Loucy (cell line): ENCODE results near the gene FLYWCH2.
"Not testable (repeated sequence)": the region's sequence is repeated elsewhere in the genome, so short reads cannot be mapped to it uniquely, and the experiment has no call there.

Experiments used
- H2AFZ ChIP-seq: fragments of 200-600 bp; sonication (generic); 2 replicates; pipeline ENCODE4 v1.6.0; 2016; ENCODE audit warnings: antibody characterized with exemption, mild to moderate bottlenecking, low read length, moderate library complexity
- H3F3A ChIP-seq: fragments of 200-600 bp; 2 replicates; pipeline ENCODE4 v1.6.0; 2016; ENCODE audit warnings: antibody characterized with exemption, low read depth, mild to moderate bottlenecking
- H3K27me3 ChIP-seq: fragments of 200-600 bp; sonication (generic); 2 replicates; pipeline ENCODE4 v1.6.1; 2014; ENCODE audit warnings: low read length, mild to moderate bottlenecking; ENCODE audit not compliant: insufficient read depth, poor library complexity, severe bottlenecking
- H3K36me3 ChIP-seq: fragments of 200-600 bp; sonication (generic); 2 replicates; pipeline ENCODE4 v1.6.1; 2016; ENCODE audit warnings: low read length; ENCODE audit not compliant: insufficient read depth
- H3K4me1 ChIP-seq: fragments of 200-600 bp; sonication (generic); 2 replicates; pipeline ENCODE4 v1.5.1; 2014; ENCODE audit warnings: low read length, mild to moderate bottlenecking; ENCODE audit not compliant: insufficient read depth, poor library complexity, severe bottlenecking
- H3K4me2 ChIP-seq: fragments of 200-600 bp; sonication (generic); 2 replicates; pipeline ENCODE4 v1.6.0; 2014; ENCODE audit warnings: antibody characterized with exemption, low read length, low read depth, mild to moderate bottlenecking; ENCODE audit not compliant: poor library complexity, severe bottlenecking
- H3K4me3 ChIP-seq: fragments of 200-600 bp; sonication (generic); 2 replicates; pipeline ENCODE4 v1.5.1; 2014; ENCODE audit warnings: low read length, mild to moderate bottlenecking, mixed read lengths; ENCODE audit not compliant: poor library complexity, severe bottlenecking
- H3K79me2 ChIP-seq: fragments of 200-600 bp; sonication (generic); 2 replicates; pipeline ENCODE4 v1.6.1; 2014; ENCODE audit warnings: low read length; ENCODE audit not compliant: insufficient read depth
- H3K9ac ChIP-seq: fragments of 200-600 bp; sonication (generic); 2 replicates; pipeline ENCODE4 v1.6.0; 2014; ENCODE audit warnings: mild to moderate bottlenecking, low read depth, low read length, moderate library complexity; ENCODE audit not compliant: poor library complexity, severe bottlenecking
- H3K9me2 ChIP-seq: fragments of 200-600 bp; sonication (generic); replicated peaks from 2 replicates; pipeline ENCODE4 v1.6.1; 2016; ENCODE audit warnings: low read depth, low read length, mixed read lengths
- H3K9me3 ChIP-seq: fragments of 200-600 bp; sonication (generic); 2 replicates; pipeline ENCODE4 v1.6.1; 2014; ENCODE audit warnings: mild to moderate bottlenecking, antibody characterized with exemption, low read length, low read depth; ENCODE audit not compliant: insufficient read depth
- H4K20me1 ChIP-seq: fragments of 200-600 bp; sonication (generic); 2 replicates; pipeline ENCODE4 v1.6.0; 2014; ENCODE audit warnings: antibody characterized with exemption, low read length, mild to moderate bottlenecking; ENCODE audit not compliant: insufficient read depth, poor library complexity, severe bottlenecking
- CTCF ChIP-seq: fragments of 200-600 bp; sonication (generic); conservative IDR thresholded peaks from 2 replicates; pipeline ENCODE4 v1.5.1; 2014; ENCODE audit warnings: mild to moderate bottlenecking, antibody characterized with exemption, low read length
- EZH2phosphoT487 ChIP-seq: fragments of 200-600 bp; IDR thresholded peaks from 2 replicates; pipeline ENCODE4 v1.6.1; 2018; ENCODE audit warnings: antibody characterized with exemption, mild to moderate bottlenecking, moderate library complexity, borderline replicate concordance

The FLYWCH2 gene

GRCh38 chr16:2930236-2930635 lies 47.2 kb downstream of the FLYWCH2 start:
- Histone ChIP-seq H3K9ac (no peak overlapping the region), H3K36me3 (no peaks in the 10 kb centered on the region), H4K20me1 (no peaks in the 10 kb centered on the region), H2AFZ (no peak overlapping the region), H3F3A (no peaks in the 10 kb centered on the region), H3K4me1 (no peaks in the 10 kb centered on the region), H3K9me3 (no peaks in the 10 kb centered on the region), H3K79me2 (no peaks in the 10 kb centered on the region), H3K9me2 (no peaks in the 10 kb centered on the region), H3K4me2 (no peak overlapping the region), H3K27me3 (no peaks in the 10 kb centered on the region), H3K4me3 (no peak overlapping the region)
- TF ChIP-seq EZH2phosphoT487 = no peak
- TF ChIP-seq CTCF = no peak

GRCh38 chr16:2931231-2931914 lies 48.4 kb downstream of the FLYWCH2 start:
- H2AFZ ChIP-seq, H3K9ac ChIP-seq, H3K9me3 ChIP-seq, H4K20me1 ChIP-seq, H3K79me2 ChIP-seq, H3K4me2 ChIP-seq, H3K4me3 ChIP-seq, H3K9me2 ChIP-seq, H3K27me3 ChIP-seq, H3K4me1 ChIP-seq, H3F3A ChIP-seq, H3K36me3 ChIP-seq: not testable (repeated sequence)

- H3K4me1 ChIP-seq = no peaks in the 10 kb centered on the region
- no peaks in the 10 kb centered on the region for H3K36me3 ChIP-seq
- no peaks in the 10 kb centered on the region for H3K27me3 ChIP-seq
- no peak overlapping the region for H3K9ac ChIP-seq
- H3K9me3 ChIP-seq = no peaks in the 10 kb centered on the region
- no peaks in the 10 kb centered on the region for H3F3A ChIP-seq
- H3K9me2 ChIP-seq = no peaks in the 10 kb centered on the region
- no peak overlapping the region for H3K4me3 ChIP-seq
- no peaks in the 10 kb centered on the region for H3K79me2 ChIP-seq
- no peak overlapping the region for H3K4me2 ChIP-seq
- TF ChIP-seq EZH2phosphoT487 (no peak), CTCF (no peak)
- H4K20me1 ChIP-seq = no peaks in the 10 kb centered on the region
- no peak overlapping the region for H2AFZ ChIP-seq
These were observed 50.1 kb downstream of the FLYWCH2 start for GRCh38 chr16:2933136-2933535.

GRCh38 chr16:2933701-2934100 lies 50.7 kb downstream of the FLYWCH2 start:
- Histone ChIP-seq H3K36me3 (no peaks in the 10 kb centered on the region), H3K4me1 (no peaks in the 10 kb centered on the region), H4K20me1 (no peaks in the 10 kb centered on the region), H3K9ac (no peak overlapping the region), H3K27me3 (no peaks in the 10 kb centered on the region), H2AFZ (no peak overlapping the region), H3K9me3 (no peaks in the 10 kb centered on the region), H3F3A (no peaks in the 10 kb centered on the region), H3K9me2 (no peaks in the 10 kb centered on the region), H3K4me2 (no peak overlapping the region), H3K4me3 (no peak overlapping the region), H3K79me2 (no peaks in the 10 kb centered on the region)
- TF ChIP-seq CTCF = no peak
